Loucy (cell line): ENCODE results near the gene MOCOS.

Source experiments
- EZH2phosphoT487 ChIP-seq: fragments of 200-600 bp; IDR thresholded peaks from 2 replicates; pipeline ENCODE4 v1.6.1; 2018; ENCODE audit warnings: antibody characterized with exemption, mild to moderate bottlenecking, moderate library complexity, borderline replicate concordance
- TF ChIP-seq, protein P1 (sequence below): fragments of 200-600 bp; sonication (generic); conservative IDR thresholded peaks from 2 replicates; pipeline ENCODE4 v1.5.1; 2014; ENCODE audit warnings: mild to moderate bottlenecking, antibody characterized with exemption, low read length

DNA sequence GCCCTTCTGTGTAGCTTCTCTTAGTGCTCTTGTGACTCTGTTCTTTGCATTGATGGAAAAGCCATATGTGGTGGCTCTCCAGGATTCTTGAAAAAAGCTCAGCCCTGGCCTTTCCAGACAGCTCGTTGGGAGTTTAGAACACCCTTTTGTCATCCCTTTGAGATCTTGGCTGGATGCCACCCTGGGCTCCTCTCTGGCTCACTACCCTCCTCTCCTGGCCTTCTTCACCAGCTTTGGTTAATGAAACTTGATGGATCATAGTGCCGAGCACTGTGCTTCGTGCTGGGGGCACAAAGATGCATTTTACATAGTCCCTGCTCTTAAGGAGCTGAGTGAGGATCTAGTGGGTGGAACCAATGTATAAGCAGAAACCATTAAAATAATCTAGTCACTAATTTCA, 94.6 kb downstream of the MOCOS start:
- TF ChIP-seq, protein P1, sequence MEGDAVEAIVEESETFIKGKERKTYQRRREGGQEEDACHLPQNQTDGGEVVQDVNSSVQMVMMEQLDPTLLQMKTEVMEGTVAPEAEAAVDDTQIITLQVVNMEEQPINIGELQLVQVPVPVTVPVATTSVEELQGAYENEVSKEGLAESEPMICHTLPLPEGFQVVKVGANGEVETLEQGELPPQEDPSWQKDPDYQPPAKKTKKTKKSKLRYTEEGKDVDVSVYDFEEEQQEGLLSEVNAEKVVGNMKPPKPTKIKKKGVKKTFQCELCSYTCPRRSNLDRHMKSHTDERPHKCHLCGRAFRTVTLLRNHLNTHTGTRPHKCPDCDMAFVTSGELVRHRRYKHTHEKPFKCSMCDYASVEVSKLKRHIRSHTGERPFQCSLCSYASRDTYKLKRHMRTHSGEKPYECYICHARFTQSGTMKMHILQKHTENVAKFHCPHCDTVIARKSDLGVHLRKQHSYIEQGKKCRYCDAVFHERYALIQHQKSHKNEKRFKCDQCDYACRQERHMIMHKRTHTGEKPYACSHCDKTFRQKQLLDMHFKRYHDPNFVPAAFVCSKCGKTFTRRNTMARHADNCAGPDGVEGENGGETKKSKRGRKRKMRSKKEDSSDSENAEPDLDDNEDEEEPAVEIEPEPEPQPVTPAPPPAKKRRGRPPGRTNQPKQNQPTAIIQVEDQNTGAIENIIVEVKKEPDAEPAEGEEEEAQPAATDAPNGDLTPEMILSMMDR, result no peak
- TF ChIP-seq EZH2phosphoT487, result no peak
